ENCODE measurements around the gene ADCK1. TPM values are rescaled to one million over a fixed set of nuclear protein-coding genes. Genes with fewer than 3 reads are reported as not detected.

The ADCK1 gene
- total and polyA plus RNA-seq, 2 donors (not counting 1 experiment from before 2014, with no cell fraction given) = 10.6 to 18.3 TPM

- no peak for ATAC-seq (ENCODE audit: low read depth)
- no peaks in the 10 kb centered on the region for H4K20me1 ChIP-seq (ENCODE audit: control insufficient read depth, insufficient read depth, low read length, poor library complexity, severe bottlenecking)
- H3K4me3 ChIP-seq (ENCODE audit: control extremely low read depth in 1 of 5, extremely low read depth in 1 of 5, insufficient read depth in 1 of 5, low read depth in 2 of 5, low read length in 4 of 5) = no peak overlapping the region
- no peak overlapping the region for H3K4me2 ChIP-seq (replicated peaks; ENCODE audit: low read depth, low read length, poor library complexity, severe bottlenecking)
- intact Hi-C loops (cut with micrococcal nuclease) = no loop called here
- CTCF ChIA-PET = no interaction called here
- H3K27me3 ChIP-seq (replicated peaks in 1 of 4; ENCODE audit: control extremely low read depth in 1 of 4, control insufficient read depth in 3 of 4, insufficient read depth in 4 of 4, low read length in 3 of 4) = no peaks in the 10 kb centered on the region
- H3K27me3 Mint-ChIP-seq = no peaks in the 10 kb centered on the region
- DNase-seq = no peak
- no peaks in the 10 kb centered on the region for H3K9me3 ChIP-seq (ENCODE audit: control extremely low read depth in 1 of 3, control insufficient read depth in 2 of 3, insufficient read depth in 1 of 3, low read length in 2 of 3)
- no peaks in the 10 kb centered on the region for H3K4me1 Mint-ChIP-seq
- H3K4me1 ChIP-seq (ENCODE audit: control insufficient read depth in 2 of 2, insufficient read depth in 2 of 2, low read length in 2 of 2) = no peaks in the 10 kb centered on the region
- H3K79me2 ChIP-seq (ENCODE audit: control insufficient read depth, insufficient read depth, low read length) = no peaks in the 10 kb centered on the region
- no peak overlapping the region for H3K4me3 Mint-ChIP-seq
- no peaks in the 10 kb centered on the region for H3K9me3 Mint-ChIP-seq (ENCODE audit: insufficient read depth)
- peaks cover 0 to 2% of the 10 kb centered on the region in 2 experiments for H3K36me3 ChIP-seq (replicated peaks in 1 of 2; ENCODE audit: control extremely low read depth in 1 of 2, control insufficient read depth in 1 of 2, extremely low read depth in 1 of 2, insufficient read depth in 2 of 2, low read length in 1 of 2)
- no peak overlapping the region for H3K9ac ChIP-seq (ENCODE audit: low read length)
- no peak overlapping the region for H3K27ac ChIP-seq (ENCODE audit: low read length in 2 of 2)
- H3K27ac Mint-ChIP-seq = no peak overlapping the region
- TF ChIP-seq CTCF (IDR thresholded peaks at IDR 0.05) (no peak), EZH2 (IDR thresholded peaks at IDR 0.05; ENCODE audit: borderline replicate concordance, insufficient read depth, low read depth, low read length, poor library complexity, severe bottlenecking) (no peak)
- no peak overlapping the region for H2AFZ ChIP-seq (ENCODE audit: insufficient read depth, low read depth, low read length, poor library complexity, severe bottlenecking)
- POLR2A ChIA-PET = no interaction called here
- WGBS (ENCODE audit: insufficient coverage) = 94% methylated on average over 4 of the region's 7 CpGs
These were observed 38.0 kb downstream of the ADCK1 start for GRCh38 chr14:77837926-77838325.

- Histone ChIP-seq H3K36me3 (replicated peaks in 1 of 2; ENCODE audit: control extremely low read depth in 1 of 2, control insufficient read depth in 1 of 2, extremely low read depth in 1 of 2, insufficient read depth in 2 of 2, low read length in 1 of 2) (peaks cover 0 to 2% of the 10 kb centered on the region in 2 experiments), H2AFZ (ENCODE audit: insufficient read depth, low read depth, low read length, poor library complexity, severe bottlenecking) (no peak overlapping the region), H4K20me1 (ENCODE audit: control insufficient read depth, insufficient read depth, low read length, poor library complexity, severe bottlenecking) (no peaks in the 10 kb centered on the region), H3K79me2 (ENCODE audit: control insufficient read depth, insufficient read depth, low read length) (no peaks in the 10 kb centered on the region), H3K9ac (ENCODE audit: low read length) (no peak overlapping the region), H3K27me3 (replicated peaks in 1 of 4; ENCODE audit: control extremely low read depth in 1 of 4, control insufficient read depth in 3 of 4, insufficient read depth in 4 of 4, low read length in 3 of 4) (no peaks in the 10 kb centered on the region), H3K27ac (ENCODE audit: low read length in 2 of 2) (no peak overlapping the region), H3K4me2 (replicated peaks; ENCODE audit: low read depth, low read length, poor library complexity, severe bottlenecking) (no peak overlapping the region), H3K4me1 (ENCODE audit: control insufficient read depth in 2 of 2, insufficient read depth in 2 of 2, low read length in 2 of 2) (no peaks in the 10 kb centered on the region), H3K4me3 (ENCODE audit: control extremely low read depth in 1 of 5, extremely low read depth in 1 of 5, insufficient read depth in 1 of 5, low read depth in 2 of 5, low read length in 4 of 5) (no peak overlapping the region), H3K9me3 (ENCODE audit: control extremely low read depth in 1 of 3, control insufficient read depth in 2 of 3, insufficient read depth in 1 of 3, low read length in 2 of 3) (no peaks in the 10 kb centered on the region)
- 90% methylated on average over 8 of the region's 8 CpGs for WGBS (ENCODE audit: insufficient coverage)
- TF ChIP-seq CTCF (IDR thresholded peaks at IDR 0.05) = no peak
- no peak for TF ChIP-seq EZH2 (IDR thresholded peaks at IDR 0.05; ENCODE audit: borderline replicate concordance, insufficient read depth, low read depth, low read length, poor library complexity, severe bottlenecking)
- DNase-seq (no peak), ATAC-seq (ENCODE audit: low read depth) (no peak)
- Mint-ChIP-seq H3K27ac (no peak overlapping the region), H3K4me3 (no peak overlapping the region), H3K27me3 (no peaks in the 10 kb centered on the region), H3K9me3 (ENCODE audit: insufficient read depth) (no peaks in the 10 kb centered on the region), H3K4me1 (no peaks in the 10 kb centered on the region)
- ChIA-PET POLR2A (no interaction called here), CTCF (no interaction called here)
- intact Hi-C loops (cut with micrococcal nuclease) = no loop called here
These were observed 39.1 kb downstream of the ADCK1 start for GRCh38 chr14:77838831-77839511.

All from B cell (primary cell).